Measurements from ENCODE around the gene N4BP2.

N4BP2 gene

GRCh38 chr4:40150932-40151331, 94.3 kb downstream of the N4BP2 start:
- no peak for DNase-seq

GRCh38 chr4:40152637-40153036, 96.0 kb downstream of the N4BP2 start:
- no peak for DNase-seq

GRCh38 chr4:40157436-40157835, 100.8 kb downstream of the N4BP2 start:
- DNase-seq = no peak

- DNase-seq = no peak
These were observed 103.6 kb downstream of the N4BP2 start for GRCh38 chr4:40160258-40160657.

GRCh38 chr4:40164459-40164858, 107.8 kb downstream of the N4BP2 start:
- DNase-seq = no peak

- no peak for DNase-seq
These were observed 109.3 kb downstream of the N4BP2 start for GRCh38 chr4:40165916-40166315.

- DNase-seq = no peak
These were observed 111.4 kb downstream of the N4BP2 start for GRCh38 chr4:40168070-40168469.

GRCh38 chr4:40170588-40170987, 113.9 kb downstream of the N4BP2 start:
- DNase-seq = no peak

- DNase-seq = no peak
These were observed 116.8 kb downstream of the N4BP2 start for GRCh38 chr4:40173470-40173875.

- no peak for DNase-seq
These were observed 120.0 kb downstream of the N4BP2 start for GRCh38 chr4:40176602-40177001.

- DNase-seq = no peak
These were observed 120.9 kb downstream of the N4BP2 start for GRCh38 chr4:40177591-40177990.

GRCh38 chr4:40178672-40179071, 122.0 kb downstream of the N4BP2 start:
- no peak for DNase-seq

GRCh38 chr4:40179360-40179759, 122.7 kb downstream of the N4BP2 start:
- no peak for DNase-seq

GRCh38 chr4:40180356-40180755, 123.7 kb downstream of the N4BP2 start:
- no peak for DNase-seq

GRCh38 chr4:40182001-40182400, 125.4 kb downstream of the N4BP2 start:
- no peak for DNase-seq

- no peak for DNase-seq
These were observed 126.3 kb downstream of the N4BP2 start for GRCh38 chr4:40182954-40183353.

GRCh38 chr4:40183615-40184411, 127.2 kb downstream of the N4BP2 start:
- no peak for DNase-seq

GRCh38 chr4:40185830-40186664, 129.4 kb downstream of the N4BP2 start:
- DNase-seq = no peak

- no peak for DNase-seq
These were observed 130.0 kb downstream of the N4BP2 start for GRCh38 chr4:40186665-40187014.

GRCh38 chr4:40187386-40187906, 130.8 kb downstream of the N4BP2 start:
- DNase-seq = no peak

GRCh38 chr4:40190019-40190418, 133.4 kb downstream of the N4BP2 start:
- DNase-seq = no peak

GRCh38 chr4:40190465-40190864, 133.8 kb downstream of the N4BP2 start:
- no peak for DNase-seq
